ENCODE results near the gene LLGL2. TPM values are rescaled to one million over a fixed set of nuclear protein-coding genes. Genes with fewer than 3 reads are reported as not detected.

Gene LLGL2
- total RNA-seq, 1 donor from 2014 or later: 44.5 TPM

GRCh38 chr17:75544250-75544649 lies 18.8 kb downstream of the LLGL2 start:
- TF ChIP-seq, protein P1, sequence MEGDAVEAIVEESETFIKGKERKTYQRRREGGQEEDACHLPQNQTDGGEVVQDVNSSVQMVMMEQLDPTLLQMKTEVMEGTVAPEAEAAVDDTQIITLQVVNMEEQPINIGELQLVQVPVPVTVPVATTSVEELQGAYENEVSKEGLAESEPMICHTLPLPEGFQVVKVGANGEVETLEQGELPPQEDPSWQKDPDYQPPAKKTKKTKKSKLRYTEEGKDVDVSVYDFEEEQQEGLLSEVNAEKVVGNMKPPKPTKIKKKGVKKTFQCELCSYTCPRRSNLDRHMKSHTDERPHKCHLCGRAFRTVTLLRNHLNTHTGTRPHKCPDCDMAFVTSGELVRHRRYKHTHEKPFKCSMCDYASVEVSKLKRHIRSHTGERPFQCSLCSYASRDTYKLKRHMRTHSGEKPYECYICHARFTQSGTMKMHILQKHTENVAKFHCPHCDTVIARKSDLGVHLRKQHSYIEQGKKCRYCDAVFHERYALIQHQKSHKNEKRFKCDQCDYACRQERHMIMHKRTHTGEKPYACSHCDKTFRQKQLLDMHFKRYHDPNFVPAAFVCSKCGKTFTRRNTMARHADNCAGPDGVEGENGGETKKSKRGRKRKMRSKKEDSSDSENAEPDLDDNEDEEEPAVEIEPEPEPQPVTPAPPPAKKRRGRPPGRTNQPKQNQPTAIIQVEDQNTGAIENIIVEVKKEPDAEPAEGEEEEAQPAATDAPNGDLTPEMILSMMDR (IDR thresholded peaks at IDR 0.05; ENCODE audit: insufficient read depth, low read length, severe bottlenecking): no peak

DNA sequence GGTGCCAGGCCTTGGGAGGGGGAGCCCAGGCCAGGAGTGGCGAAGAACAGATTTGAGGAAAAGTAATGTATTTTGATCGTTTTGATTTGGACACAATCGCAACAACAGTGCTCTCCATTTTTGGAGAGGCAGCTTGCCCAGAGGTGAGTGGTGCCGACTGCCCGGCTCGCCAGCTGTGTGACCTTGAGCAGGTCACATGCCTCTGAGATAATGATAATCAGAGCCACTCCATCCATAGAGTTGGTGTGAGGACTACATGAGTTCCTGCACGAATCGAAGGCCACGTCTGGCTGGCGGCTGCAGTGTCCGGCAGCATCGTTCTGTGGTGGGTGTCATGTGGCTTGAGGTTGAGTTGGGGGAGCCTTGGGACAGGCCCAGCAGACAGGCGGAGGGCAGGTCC lies 20.7 kb downstream of the LLGL2 start:
- peaks cover 1% of the 10 kb centered on the region for H3K36me3 ChIP-seq (ENCODE audit: control insufficient read depth, insufficient read depth, low read length)
- TF ChIP-seq, protein P1 (IDR thresholded peaks at IDR 0.05; ENCODE audit: insufficient read depth, low read length, severe bottlenecking): no peak
- H3K4me3 ChIP-seq (ENCODE audit: low read depth, low read length): no peak overlapping the region
- FAIRE-seq: no peak
- H3K27me3 ChIP-seq (ENCODE audit: control insufficient read depth, insufficient read depth, low read length): no peaks in the 10 kb centered on the region
- DNase-seq (ENCODE audit: low read depth): no peak

More at GRCh38 chr17:75544250-75544649, 18.8 kb downstream of the LLGL2 start:
- DNase-seq (ENCODE audit: low read depth) (no peak), FAIRE-seq (no peak)
- H3K36me3 ChIP-seq (ENCODE audit: control insufficient read depth, insufficient read depth, low read length): peaks cover 1% of the 10 kb centered on the region
- no peak overlapping the region for H3K4me3 ChIP-seq (ENCODE audit: low read depth, low read length)
- no peaks in the 10 kb centered on the region for H3K27me3 ChIP-seq (ENCODE audit: control insufficient read depth, insufficient read depth, low read length)

GRCh38 chr17:75547091-75547490 lies 21.6 kb downstream of the LLGL2 start:
- Histone ChIP-seq H3K27me3 (ENCODE audit: control insufficient read depth, insufficient read depth, low read length) (no peaks in the 10 kb centered on the region), H3K4me3 (ENCODE audit: low read depth, low read length) (no peak overlapping the region), H3K36me3 (ENCODE audit: control insufficient read depth, insufficient read depth, low read length) (peaks cover 1% of the 10 kb centered on the region)
- FAIRE-seq (peak; percentile 40), DNase-seq (ENCODE audit: low read depth) (no peak)
- TF ChIP-seq, protein P1 (IDR thresholded peaks at IDR 0.05; ENCODE audit: insufficient read depth, low read length, severe bottlenecking): no peak

DNA sequence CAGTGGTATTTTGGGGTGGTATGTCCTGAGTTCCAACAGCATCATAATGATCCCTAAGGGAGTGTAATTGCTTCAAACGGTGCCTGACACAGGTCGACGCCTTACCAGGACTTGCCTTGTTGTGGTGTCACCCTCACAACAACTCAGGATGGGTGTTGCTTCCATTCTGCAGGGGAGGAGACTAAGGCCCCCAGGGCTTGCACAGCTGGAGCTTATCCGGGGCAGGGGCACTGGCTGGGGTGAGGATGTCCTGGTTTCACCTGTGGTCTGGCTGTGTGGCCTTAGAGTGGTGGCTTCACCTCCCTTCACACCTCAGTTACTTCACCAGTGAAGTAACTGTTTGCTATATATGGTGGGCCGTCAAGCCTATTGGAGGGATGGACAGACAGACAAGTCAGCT lies 23.3 kb downstream of the LLGL2 start:
- TF ChIP-seq, protein P1 (IDR thresholded peaks at IDR 0.05; ENCODE audit: insufficient read depth, low read length, severe bottlenecking): no peak
- Histone ChIP-seq H3K36me3 (ENCODE audit: control insufficient read depth, insufficient read depth, low read length) (peaks cover 1% of the 10 kb centered on the region), H3K4me3 (ENCODE audit: low read depth, low read length) (no peak overlapping the region), H3K27me3 (ENCODE audit: control insufficient read depth, insufficient read depth, low read length) (no peaks in the 10 kb centered on the region)
- DNase-seq (ENCODE audit: low read depth): no peak
- FAIRE-seq: no peak

GRCh38 chr17:75549246-75550138 lies 24.0 kb downstream of the LLGL2 start:
- TF ChIP-seq, protein P1 (IDR thresholded peaks at IDR 0.05; ENCODE audit: insufficient read depth, low read length, severe bottlenecking): no peak
- peak; percentile 42 for DNase-seq (ENCODE audit: low read depth)
- Histone ChIP-seq H3K4me3 (ENCODE audit: low read depth, low read length) (no peak overlapping the region), H3K36me3 (ENCODE audit: control insufficient read depth, insufficient read depth, low read length) (no peaks in the 10 kb centered on the region), H3K27me3 (ENCODE audit: control insufficient read depth, insufficient read depth, low read length) (no peaks in the 10 kb centered on the region)
- peak; percentile 7 for FAIRE-seq
